ENCODE data around the gene GPC3.
"Not testable (repeated sequence)": the region's sequence is repeated elsewhere in the genome, so short reads cannot be mapped to it uniquely, and the experiment has no call there.

The GPC3 gene

DNA sequence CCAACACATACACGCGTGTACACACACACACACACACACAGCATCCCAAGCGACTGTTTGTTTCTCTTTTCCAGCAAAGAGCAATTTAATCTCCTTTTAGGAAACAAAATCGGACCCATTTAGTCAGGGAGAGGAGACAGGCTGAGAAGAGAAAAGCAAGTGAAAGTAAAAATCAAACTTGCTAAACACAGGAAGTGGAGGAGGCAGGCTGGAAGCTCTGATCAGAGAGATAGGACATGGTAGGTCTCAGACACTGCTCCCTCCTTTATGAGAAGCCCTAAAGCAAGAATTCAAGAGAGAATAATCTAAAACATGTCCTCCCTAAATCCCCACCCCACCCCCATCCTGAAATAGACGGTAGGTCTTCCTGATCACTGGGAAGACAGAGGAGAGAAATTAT, 62.3 kb downstream of the GPC3 start:
- peak; percentile 76 for DNase-seq

DNA sequence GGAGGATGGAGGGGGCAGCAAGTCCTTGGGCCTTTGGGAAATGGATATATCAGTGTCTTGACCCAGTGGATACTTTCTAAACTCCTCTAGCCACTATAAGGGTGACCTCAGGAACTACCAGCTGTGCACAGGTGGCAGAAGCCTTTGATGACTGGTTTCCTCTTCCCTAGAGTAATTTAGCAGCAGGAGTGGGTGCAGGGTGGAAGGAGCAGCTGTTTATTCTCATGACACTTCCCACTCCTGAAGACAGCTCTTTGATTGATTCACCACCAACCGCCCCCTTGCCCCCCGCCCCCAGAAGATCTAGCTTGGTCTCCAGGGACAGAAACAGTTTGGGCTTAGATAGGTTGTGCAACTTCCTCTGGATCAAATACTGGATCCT, 63.0 kb downstream of the GPC3 start:
- DNase-seq: peak; percentile 28

DNA sequence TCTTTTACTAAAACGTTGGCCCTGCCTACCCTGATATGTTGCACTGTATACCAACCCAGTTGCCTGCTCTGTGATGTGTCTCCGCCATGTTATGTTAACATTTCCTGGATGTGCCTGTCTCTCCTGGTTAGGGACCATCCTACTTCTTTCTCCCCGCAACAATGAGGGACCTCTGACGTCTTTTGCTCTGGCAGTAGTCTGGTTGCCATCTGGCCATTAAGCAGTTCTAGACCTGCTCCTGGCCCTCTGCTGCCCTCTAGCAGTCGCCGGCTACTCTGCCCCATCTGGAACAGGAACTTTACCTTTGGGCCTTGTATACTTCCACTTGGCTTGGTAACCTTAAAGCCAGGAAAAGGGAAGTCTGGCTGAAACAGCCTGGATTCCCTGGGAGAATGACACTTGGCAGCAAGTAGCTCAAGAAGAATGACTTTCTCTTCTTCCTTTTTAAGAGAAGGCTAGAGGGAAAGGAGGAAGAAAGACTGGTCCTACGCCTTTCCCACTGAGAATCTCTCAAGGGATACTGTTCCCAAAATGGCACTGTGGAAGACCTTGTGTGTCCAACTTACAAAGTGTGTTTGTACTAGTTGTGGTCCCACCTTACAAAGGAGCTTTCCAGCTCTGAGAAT, 63.5 kb downstream of the GPC3 start:
- DNase-seq: peak; percentile 67

DNA sequence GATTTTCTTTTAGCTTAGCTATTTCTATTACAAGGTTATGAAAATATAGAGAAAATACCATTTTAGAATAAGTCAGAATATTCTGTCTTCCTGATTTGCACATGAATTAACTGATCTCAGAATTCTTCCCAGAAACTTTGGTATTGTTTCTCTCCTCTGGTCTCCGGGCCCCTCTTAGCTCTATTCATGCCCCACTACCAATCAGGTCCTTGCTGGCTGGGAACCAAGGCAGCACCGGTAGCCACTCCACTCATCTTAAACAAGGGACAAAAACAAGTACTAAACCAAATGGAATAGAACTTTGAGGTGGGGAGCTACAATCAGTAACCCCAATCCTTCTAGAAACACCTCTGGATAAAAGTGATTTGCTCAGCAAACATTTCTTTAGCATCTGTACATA, 64.3 kb downstream of the GPC3 start:
- DNase-seq: no peak

DNA sequence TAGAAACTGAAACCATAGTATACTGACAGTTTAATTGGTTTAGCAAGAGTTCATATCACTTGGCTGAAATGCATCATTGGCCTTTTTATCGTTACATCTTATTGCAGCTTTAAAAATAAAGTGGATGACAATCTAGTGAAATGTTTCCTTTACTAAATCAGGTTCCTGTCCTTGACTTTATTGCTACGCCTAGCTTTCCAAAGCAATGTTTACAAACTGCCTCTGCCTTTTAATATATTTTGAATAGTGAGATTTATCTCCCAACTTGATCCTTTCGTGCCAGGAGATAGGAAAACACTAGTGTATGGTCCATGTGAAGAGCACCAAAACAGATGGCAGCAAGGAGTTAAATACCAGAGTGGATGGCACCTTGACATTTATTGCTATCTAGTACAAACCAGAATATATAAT, 67.0 kb downstream of the GPC3 start:
- no peak for DNase-seq

DNA sequence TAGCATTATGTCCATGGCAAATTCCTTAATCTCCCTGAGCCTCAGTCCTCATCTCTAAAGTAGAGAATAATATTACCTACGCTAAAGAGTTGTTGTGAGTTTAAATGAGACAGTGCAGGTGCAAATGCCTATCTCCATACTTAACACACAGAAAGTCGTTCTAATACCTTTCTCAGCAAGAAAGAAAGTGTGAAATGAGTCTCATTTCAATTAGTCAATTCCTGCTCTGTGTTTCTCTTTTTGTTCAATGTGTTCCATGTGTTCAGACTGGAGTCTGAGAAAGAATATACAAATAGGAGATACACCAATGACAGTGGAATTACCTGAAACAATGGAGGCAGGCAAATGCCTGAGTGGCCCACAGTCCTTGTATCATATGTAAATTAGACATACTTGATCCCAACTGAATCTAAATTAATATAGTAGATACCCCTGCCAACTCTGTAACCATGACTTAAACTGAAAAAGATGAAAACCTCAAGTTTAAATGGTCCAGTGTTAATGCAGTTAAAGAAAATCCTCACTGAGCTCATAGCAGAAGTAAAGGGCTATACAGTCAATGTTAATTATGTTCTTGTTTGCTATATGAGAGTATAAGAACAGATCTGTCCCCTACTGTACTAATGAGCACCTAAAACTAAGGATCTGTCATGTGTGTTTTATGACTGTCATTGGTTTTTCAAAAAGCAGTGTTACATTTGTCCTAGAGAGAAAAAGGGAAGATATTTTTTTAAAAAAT, 68.2 kb downstream of the GPC3 start:
- DNase-seq: no peak

DNA sequence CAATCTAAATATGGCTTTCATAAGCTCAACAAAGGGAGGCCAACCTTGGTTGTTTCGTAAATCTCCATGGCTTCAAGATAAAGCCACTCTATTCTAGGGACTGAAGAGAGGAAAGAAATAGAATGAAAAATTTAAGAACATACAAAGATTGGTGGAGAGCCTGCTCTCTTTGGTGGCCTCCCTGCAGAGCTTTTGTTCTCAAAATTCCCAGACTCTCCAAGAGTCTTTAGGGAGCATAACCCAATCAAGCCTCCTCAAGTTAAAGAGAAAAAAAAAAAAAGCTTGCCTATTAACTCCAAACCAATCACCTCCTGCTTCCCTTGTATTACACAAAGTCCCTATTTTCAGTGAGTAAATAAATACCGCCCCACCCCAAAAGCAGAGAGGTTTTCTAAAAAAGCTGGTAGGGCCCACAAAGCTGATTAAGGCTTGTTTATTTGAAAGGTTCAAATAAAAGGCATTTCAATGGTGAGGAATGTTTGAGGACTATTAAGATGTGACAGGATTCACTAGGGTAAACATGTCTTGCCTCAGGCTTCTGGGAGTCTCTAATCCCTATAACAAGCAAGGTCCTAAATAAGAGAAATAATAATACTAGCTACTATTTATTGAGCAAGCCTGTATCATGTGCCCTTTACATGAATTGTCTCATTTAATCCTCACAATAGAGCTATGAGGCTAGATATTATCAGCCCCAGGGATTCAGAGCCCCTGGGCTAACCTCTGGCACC, 71.6 kb downstream of the GPC3 start:
- no peak for DNase-seq

DNA sequence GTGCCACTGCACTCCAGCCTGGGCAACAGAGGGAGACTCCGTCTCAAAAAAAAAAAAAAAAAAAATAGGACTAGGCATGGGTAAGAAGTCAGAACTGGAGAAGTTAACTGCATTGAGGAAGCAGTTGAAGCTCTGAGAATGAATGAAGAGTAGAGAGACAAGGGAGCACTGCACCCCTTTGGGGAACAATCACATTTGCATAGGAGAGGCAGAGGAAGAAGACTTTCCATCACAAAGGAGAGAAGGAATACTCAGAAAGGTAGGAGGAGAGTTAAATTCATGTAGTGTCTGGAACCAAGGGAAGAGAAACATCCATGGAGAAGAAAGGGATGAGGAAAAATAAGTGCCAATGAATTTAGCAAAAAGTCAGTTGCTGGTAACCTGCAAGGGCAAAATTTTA, 72.4 kb downstream of the GPC3 start:
- DNase-seq: no peak

DNA sequence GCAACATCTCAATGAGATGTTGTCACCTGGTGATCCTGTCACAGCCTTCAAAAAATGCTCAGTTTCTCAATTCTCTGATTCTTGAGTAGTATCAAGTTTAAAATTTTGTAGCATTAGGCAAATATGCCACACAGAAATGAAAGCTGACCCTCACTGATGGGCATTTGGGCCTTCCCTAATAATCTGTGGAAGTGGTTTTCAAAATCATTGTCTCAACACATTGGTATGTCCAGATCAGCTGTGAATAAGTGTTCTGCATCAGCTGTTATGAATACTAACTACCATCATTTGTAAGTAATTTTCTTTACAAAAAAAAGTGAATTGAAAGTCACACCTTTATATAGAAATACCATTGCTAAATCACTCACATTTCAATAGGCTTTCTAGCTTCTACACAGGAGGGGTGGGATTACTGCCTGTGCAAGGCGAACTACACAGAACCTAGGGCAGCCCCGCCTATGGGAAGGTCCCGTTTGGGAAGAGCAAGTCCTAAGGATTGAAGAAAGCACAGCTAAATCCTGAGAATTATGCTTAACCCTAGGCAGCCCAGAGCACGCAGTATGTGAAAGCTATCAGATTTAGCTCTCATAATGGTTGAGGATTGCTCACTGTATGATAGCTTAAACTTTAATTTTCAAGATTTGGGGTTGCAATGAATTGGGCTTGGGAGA, 73.4 kb downstream of the GPC3 start:
- no peak for DNase-seq

DNA sequence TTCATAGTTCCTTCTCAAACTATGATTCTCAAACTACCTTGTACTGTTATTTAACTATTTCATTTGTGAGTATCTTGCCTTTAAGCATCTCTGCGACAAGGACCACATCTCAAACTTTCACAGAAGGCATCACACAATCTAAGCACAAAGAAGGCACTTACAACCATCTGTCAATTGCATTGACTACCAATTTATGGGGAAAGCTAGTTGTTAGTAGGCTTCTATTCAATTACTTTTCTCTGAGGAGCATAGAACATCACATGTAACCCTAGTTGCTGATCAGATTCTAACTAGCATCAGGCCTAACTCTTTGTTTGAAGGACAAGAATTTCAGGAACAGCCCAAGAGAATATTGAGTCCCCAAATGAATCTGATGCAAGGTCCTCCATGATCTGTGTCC, 74.9 kb downstream of the GPC3 start:
- DNase-seq: no peak

DNA sequence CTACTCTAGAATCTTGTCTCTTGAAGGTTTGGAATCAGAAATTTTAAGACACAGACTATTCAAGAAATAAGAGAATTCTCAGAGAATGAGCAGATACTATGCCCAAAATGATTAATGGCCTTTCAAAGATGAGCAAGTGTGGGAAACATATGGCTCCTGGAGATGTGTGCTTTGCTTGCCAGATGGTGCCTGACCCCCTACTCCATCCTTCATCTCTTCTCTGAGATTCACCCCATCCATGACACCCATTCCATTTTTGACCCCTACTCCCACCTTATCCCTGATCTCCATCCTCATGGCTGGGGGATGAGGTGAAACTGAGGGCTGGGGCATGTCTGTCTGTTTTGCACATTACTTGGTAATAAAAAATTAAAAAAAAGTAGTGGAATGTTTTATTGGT, 75.5 kb downstream of the GPC3 start:
- no peak for DNase-seq

DNA sequence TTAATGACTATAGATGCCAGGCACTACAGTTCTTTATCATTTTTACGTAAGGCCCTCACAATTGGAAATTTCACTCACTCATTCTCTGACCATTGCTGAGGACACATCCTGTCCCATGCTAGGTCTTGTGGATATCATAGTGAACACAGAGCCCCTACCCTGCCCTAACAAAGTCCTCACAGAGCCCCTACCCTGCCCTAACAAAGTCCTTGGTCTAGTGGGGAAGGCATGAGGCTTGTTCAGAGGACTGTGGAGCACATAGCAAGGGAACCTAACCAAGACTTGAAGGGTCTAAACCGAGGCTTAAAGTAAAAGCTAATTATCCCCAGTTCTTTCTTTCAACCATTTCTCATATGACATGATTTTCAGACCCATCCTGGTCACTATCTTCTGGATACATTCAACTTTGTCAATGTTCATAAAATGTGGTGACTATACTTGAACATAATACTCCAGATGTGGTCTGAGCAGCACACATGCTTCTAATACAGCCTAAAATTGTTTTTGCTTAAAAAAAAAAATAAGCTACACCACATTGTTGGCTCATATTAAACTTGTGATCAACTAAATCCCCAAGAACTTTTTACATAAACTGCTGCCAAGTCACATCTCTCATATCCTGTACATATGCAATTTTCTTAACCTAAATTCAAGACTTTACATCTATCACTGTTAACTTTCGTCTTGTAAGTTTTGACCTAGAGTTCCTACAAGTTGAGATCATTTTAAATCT, 77.0 kb downstream of the GPC3 start:
- no peak for DNase-seq

DNA sequence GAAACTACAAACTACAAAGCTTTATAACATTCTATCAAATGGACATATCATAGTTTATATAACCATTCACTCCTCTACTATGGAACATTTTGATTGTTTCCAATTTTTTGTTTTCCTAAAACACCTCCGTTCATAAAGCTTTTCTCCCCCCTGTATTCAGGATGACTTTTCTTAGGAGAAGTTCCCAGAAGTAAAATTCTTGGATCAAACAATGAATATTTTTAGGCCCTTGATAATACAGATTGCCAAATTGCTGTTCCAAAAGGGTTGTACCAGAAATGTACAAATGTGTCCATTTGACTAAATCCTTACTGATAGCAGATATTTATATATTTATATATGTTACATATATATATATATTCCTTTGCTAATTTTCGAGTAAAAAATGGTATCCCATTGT, 77.8 kb downstream of the GPC3 start:
- no peak for DNase-seq

DNA sequence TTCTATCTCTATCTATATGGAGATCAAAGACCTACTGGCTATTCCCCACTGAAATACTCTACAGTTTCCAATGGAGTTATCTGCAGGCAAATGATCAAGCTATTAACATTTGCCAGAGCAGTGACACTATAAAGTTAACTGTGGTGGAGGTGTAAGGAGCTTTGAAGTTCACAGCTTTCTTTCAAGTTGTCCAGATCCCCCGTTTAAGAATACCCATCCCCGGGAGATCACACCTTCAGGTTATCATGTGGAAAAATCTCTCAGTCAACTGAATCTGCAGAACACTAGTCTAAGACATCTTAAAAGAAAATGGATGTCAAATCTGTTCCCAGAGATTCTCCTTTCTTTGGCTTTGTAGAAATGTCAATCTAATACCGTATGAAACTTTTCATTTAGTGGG, 80.1 kb downstream of the GPC3 start:
- no peak for DNase-seq

DNA sequence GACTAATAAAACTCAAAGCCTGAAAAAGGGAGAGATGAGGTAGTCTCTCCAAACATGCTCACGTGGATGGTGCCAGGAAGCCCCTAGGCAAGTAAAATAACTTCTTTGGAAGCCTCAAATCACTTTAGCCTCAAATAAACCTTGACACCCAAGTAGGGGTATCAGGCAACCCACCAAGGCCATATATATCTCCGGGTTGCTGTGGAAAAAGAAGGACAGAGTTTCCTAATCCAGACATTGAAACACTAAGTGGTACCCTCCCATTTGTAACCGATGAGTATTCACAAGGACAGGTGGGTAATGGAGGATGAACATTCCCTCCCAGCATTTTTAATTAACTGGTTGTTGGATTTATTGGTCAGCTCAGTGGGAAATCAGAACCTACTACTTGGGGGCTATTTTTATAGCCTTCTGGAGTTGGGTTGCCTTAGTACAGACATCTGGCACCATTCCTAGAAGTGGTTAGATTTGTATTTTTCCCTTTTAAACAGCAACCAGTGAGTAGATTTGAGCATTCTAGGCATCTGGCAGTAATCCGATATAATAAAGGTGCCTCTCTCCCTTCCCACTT, 87.7 kb downstream of the GPC3 start:
- no peak for DNase-seq

DNA sequence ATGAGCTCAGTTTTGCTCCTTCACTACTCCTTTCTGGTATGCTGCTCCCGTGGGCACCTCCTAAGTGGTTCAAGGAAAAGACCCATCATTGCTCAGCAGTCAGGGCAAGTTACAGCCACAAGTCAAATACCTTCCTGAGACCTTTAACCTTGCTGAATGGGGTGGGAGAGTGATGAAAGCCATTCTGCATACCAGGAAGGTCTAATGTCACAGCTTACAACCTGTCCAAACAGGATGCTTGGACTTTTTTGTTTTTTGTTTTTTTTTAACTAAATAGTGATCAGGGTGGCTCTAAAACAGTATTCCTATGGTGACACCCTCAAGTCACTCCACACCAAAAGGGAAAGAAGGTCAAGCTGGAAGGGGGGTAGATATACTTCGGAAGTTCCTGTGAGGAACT, 93.1 kb downstream of the GPC3 start:
- DNase-seq: no peak

DNA sequence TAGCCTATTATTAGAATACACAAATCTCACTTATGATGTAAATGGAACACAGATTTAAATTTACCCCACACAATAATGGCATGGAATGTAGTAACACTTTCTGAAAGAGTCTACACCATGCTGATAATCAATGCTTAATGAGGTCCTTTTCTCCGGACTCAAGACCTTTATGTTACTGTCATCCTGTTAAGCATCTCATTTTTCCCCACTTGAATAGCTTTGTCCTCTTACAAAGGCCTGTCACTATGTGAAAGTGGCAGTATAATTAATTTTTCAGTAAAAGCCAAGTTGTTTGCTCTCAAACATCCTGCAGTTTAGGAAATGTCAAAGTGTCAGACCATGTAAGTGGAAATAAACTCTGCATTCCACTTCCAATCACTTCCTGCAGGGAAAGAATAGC, 96.4 kb downstream of the GPC3 start:
- DNase-seq: no peak

DNA sequence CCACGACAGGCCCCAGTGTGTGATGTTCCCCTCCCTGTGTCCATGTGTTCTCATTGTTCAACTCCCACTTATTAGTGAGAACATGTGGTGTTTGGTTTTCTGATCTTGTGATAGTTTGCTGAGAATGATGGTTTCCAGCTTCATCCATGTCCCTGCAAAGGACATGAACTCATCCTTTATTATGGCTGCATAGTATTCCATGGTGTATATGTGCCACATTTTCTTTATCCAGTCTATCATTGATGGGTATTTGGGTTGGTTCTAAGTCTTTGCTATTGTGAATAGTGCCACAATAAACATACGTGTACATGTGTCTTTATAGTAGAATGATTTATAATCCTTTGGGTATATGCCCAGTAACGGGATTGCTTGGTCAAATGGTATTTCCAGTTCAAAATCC, 97.3 kb downstream of the GPC3 start:
- DNase-seq: not testable (repeated sequence)

DNA sequence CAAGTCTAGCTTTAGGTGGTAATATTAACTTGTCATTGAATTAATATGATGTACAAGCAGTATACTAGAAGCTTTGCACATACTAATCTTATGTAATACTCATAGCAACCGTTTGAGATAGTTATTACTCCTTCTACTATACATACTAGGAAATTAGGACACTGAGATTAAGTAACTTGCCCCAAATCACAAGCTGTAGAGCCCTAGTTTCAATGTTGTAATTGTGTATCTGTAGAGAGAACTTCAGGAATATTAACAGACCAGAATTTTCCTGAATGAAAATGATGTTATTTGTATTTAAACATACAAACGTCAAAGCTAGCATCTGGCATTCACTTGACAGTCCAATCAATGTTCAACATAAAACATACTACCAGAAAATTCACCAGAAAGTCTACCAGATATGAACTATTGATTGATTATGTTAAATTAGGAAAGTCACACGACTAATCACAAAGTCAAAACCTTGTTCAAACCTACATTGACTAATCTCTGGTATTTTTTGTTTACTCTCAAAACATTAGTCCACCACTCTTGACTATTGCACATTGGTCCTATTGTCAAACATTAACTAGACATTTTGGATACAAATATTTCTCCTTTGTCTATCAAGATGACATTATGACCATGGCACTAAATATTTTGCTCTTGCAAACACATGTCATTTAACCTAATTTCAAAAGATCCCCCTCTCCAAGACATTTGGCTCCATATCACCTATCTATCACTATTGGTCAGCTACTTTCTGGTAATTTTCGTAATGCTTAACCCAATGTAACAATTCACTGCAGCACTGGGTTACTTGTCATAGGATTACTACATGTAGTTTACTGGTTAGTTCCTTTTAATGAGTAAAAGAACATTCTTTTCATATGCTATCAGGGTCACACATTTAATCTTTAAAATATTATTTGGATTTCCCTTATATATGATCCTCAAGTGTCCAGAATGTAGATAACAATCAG, 100.7 kb downstream of the GPC3 start:
- no peak for DNase-seq

DNA sequence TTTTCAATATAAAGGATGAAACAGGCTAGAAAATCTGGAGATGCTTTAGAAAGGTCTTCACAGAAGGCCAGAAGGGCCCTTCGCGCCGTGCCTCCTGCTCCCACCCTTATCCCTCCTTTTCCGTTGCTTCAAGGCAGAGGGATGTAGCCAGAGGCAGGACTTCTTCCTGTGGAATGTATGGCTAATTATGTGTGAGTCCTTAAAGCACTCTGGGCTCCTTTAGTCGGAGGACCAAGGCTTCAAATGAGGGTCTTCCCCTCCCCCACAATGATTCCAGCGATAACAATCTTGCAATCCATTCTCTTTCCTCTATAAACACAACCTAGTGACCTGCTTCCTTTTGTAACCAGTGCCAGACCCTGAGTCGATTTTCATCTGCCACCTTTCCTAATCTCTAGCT, 103.5 kb downstream of the GPC3 start:
- DNase-seq: no peak

DNA sequence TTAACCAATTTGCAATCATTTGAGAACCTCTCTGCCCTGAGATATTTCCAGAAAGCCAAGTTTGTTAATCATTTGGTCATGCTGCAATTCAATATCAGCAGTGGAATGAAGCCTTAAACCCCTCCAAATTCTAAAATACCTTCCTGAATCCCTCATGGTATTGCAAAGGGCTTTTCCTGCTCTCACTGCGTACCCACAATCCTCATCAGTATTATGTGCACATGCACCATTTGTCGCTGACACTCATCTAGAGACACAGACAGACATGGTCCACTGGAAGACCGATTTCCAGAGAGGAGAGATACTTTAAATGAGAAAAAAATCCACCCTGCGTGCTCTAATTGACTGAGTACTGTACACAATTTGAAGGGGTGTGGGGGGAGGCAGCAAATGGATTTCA, 104.4 kb downstream of the GPC3 start:
- DNase-seq: no peak

Data from OCI-M1 (cell line).